Measurements from ENCODE around the gene PLEK2. TPM values are rescaled to one million over a fixed set of nuclear protein-coding genes. Genes with fewer than 3 reads are reported as not detected.

Gene PLEK2
- polyA plus RNA-seq, 1 donor from 2014 or later, result not detected

DNA sequence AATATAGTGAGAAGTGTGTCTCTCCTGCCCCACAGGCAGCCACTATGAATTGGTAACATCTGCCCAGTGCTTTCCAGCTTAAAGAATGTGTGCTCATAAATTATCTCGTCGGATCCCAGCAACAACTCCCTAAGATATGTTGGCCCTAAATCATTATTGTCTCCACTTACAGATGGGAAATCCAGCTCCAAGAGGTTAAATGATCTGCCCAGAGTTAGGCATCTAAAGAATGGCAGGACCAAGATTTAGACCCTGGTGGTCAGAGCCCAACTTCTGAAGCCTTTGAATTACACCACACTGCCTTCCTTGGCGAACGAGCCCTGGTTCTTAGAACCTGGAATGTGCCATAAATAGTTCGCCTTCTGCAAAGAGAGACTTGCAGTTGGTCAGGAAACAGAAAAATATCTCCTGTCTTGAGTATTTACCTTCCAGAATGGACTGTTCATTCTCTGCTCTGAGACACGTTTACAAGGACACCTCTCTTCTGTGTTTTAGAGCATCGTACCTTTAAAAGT lies 20.1 kb upstream of the PLEK2 start:
- H3K4me3 ChIP-seq (ENCODE audit: low read length), result no peak overlapping the region
- H3K27me3 ChIP-seq (ENCODE audit: insufficient read depth, low read depth, low read length), result no peaks in the 10 kb centered on the region
- H3F3A ChIP-seq (ENCODE audit: insufficient read depth, low read length, poor library complexity, severe bottlenecking), result no peaks in the 10 kb centered on the region
- no peaks in the 10 kb centered on the region for H4K20me1 ChIP-seq (ENCODE audit: insufficient read depth)
- H3K4me2 ChIP-seq (ENCODE audit: low read length), result no peak overlapping the region
- H3K36me3 ChIP-seq (ENCODE audit: insufficient read depth, low read length), result no peaks in the 10 kb centered on the region
- H3K27ac ChIP-seq (ENCODE audit: low read length), result no peak overlapping the region
- no peaks in the 10 kb centered on the region for H3K9me2 ChIP-seq (ENCODE audit: insufficient read depth, low read length)
- no peak overlapping the region for H2AFZ ChIP-seq (ENCODE audit: low read depth, low read length)
- H3K79me2 ChIP-seq (replicated peaks; ENCODE audit: insufficient read depth, low read length), result no peaks in the 10 kb centered on the region
- no peak for TF ChIP-seq TAF1 (IDR thresholded peaks at IDR 0.05; ENCODE audit: low read depth)
- H3K9ac ChIP-seq (ENCODE audit: low read length), result no peak overlapping the region
- H3K9me3 ChIP-seq (ENCODE audit: low read length), result no peaks in the 10 kb centered on the region

DNA sequence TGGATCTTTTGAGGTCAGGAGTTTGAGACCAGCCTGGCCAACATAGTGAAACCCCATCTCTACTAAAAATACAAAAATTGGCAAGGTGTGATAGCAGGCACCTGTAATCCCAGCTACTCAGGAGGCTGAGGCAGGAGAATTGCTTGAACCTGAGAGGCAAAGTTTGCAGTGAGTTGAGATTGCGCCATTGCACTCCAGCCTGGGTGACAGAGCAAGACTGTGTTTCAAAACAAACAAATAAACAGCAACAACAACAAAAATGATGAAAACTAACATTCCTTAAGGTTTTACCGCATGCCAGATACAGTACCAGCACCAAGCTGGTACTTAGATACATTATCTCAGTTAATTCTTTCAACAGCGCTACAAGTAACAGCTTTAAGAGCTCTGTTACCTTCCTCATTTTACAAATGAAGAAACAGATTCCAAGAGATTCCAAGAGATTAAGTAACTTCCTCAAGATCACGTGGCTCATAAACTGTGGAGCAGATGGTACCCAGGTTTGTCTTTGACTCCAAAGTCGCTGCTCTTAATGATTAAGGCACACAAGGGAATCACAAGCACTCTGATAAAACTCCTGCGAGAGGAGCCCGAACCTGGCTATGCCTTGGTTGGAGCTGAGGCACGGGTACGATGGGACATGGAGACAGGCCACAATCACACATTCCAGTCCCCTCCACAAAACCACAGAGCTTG lies 17.7 kb upstream of the PLEK2 start:
- Histone ChIP-seq H3K27ac (ENCODE audit: low read length) (no peak overlapping the region), H3K9me3 (ENCODE audit: low read length) (no peaks in the 10 kb centered on the region), H3K9ac (ENCODE audit: low read length) (no peak overlapping the region), H3K27me3 (ENCODE audit: insufficient read depth, low read depth, low read length) (no peaks in the 10 kb centered on the region), H2AFZ (ENCODE audit: low read depth, low read length) (no peak overlapping the region), H3K4me3 (ENCODE audit: low read length) (no peak overlapping the region), H3K9me2 (ENCODE audit: insufficient read depth, low read length) (no peaks in the 10 kb centered on the region), H3K4me2 (ENCODE audit: low read length) (no peak overlapping the region), H3K36me3 (ENCODE audit: insufficient read depth, low read length) (no peaks in the 10 kb centered on the region), H3F3A (ENCODE audit: insufficient read depth, low read length, poor library complexity, severe bottlenecking) (no peaks in the 10 kb centered on the region), H3K79me2 (replicated peaks; ENCODE audit: insufficient read depth, low read length) (no peaks in the 10 kb centered on the region), H4K20me1 (ENCODE audit: insufficient read depth) (no peaks in the 10 kb centered on the region)
- TF ChIP-seq POLR2AphosphoS5 (IDR thresholded peaks at IDR 0.05), result no peak
- TF ChIP-seq, protein P1, sequence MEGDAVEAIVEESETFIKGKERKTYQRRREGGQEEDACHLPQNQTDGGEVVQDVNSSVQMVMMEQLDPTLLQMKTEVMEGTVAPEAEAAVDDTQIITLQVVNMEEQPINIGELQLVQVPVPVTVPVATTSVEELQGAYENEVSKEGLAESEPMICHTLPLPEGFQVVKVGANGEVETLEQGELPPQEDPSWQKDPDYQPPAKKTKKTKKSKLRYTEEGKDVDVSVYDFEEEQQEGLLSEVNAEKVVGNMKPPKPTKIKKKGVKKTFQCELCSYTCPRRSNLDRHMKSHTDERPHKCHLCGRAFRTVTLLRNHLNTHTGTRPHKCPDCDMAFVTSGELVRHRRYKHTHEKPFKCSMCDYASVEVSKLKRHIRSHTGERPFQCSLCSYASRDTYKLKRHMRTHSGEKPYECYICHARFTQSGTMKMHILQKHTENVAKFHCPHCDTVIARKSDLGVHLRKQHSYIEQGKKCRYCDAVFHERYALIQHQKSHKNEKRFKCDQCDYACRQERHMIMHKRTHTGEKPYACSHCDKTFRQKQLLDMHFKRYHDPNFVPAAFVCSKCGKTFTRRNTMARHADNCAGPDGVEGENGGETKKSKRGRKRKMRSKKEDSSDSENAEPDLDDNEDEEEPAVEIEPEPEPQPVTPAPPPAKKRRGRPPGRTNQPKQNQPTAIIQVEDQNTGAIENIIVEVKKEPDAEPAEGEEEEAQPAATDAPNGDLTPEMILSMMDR (IDR thresholded peaks at IDR 0.05; ENCODE audit: poor library complexity, severe bottlenecking), result no peak
- TF ChIP-seq TAF1 (IDR thresholded peaks at IDR 0.05; ENCODE audit: low read depth), result no peak
- TF ChIP-seq EP300 (conservative IDR thresholded peaks at IDR 0.05; ENCODE audit: poor library complexity, severe bottlenecking), result no peak
- TF ChIP-seq MXI1 (conservative IDR thresholded peaks at IDR 0.05; ENCODE audit: poor library complexity, severe bottlenecking), result no peak
- no peak for TF ChIP-seq EZH2 (IDR thresholded peaks at IDR 0.05; ENCODE audit: borderline replicate concordance, insufficient read depth, low read length, poor library complexity, severe bottlenecking)
- TF ChIP-seq SMC3 (conservative IDR thresholded peaks at IDR 0.05; ENCODE audit: poor library complexity), result no peak
- TF ChIP-seq, protein P2, sequence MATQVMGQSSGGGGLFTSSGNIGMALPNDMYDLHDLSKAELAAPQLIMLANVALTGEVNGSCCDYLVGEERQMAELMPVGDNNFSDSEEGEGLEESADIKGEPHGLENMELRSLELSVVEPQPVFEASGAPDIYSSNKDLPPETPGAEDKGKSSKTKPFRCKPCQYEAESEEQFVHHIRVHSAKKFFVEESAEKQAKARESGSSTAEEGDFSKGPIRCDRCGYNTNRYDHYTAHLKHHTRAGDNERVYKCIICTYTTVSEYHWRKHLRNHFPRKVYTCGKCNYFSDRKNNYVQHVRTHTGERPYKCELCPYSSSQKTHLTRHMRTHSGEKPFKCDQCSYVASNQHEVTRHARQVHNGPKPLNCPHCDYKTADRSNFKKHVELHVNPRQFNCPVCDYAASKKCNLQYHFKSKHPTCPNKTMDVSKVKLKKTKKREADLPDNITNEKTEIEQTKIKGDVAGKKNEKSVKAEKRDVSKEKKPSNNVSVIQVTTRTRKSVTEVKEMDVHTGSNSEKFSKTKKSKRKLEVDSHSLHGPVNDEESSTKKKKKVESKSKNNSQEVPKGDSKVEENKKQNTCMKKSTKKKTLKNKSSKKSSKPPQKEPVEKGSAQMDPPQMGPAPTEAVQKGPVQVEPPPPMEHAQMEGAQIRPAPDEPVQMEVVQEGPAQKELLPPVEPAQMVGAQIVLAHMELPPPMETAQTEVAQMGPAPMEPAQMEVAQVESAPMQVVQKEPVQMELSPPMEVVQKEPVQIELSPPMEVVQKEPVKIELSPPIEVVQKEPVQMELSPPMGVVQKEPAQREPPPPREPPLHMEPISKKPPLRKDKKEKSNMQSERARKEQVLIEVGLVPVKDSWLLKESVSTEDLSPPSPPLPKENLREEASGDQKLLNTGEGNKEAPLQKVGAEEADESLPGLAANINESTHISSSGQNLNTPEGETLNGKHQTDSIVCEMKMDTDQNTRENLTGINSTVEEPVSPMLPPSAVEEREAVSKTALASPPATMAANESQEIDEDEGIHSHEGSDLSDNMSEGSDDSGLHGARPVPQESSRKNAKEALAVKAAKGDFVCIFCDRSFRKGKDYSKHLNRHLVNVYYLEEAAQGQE (IDR thresholded peaks at IDR 0.05; ENCODE audit: borderline replicate concordance), result no peak
- no peak for TF ChIP-seq RAD21 (conservative IDR thresholded peaks at IDR 0.05)
